ENCODE measurements around the gene TWNK.

The TWNK gene

DNA sequence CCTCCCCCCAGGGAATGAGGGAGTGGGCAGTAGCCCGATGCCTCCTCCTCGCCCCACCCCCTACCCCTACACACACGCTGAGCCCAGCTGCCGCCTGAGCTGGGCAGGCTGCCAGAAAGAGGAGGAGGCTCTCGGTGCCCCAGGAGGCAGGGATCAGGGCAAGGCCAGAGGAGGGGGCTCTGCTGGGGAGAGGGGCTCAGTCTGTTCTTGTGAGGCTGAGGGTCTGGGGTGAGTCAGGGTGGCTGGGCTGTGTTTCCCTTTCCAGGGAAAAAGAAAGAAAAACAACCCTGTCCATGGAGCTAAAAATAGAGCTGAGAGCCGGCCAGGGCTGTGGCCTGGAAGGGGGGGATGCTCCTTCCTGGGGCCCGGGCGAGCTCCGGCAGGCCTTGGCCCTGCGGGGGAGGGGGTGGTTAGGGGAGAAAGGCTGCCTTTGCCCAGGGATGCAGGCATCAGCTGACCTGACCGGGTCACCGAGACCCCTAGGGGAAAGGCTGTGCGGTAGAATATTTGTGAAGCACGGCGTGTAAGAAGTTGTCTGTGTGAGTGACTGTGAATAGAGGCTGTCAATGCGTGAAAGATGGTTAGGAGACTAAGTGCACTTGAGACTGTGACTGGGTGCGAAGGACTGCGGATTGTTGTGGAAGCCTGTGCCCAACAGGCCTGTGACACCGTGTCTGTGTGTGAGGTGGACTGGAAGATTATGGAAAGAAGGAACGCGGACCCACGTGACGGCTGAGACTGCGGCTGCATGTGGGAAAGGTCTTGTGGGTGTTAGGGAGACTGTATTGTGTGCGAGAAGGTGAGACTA lies 11.0 kb downstream of the TWNK start:
- Mint-ChIP-seq H3K9me3 (no peaks in the 10 kb centered on the region), H3K27ac (peak overlapping the region; percentile 76), H3K36me3 (peaks cover 12% of the 10 kb centered on the region), H3K4me1 (peaks cover 29% of the 10 kb centered on the region), H3K4me3 (peak overlapping the region; percentile 80), H3K27me3 (no peaks in the 10 kb centered on the region)
- peak; percentile 56 for ATAC-seq

DNA sequence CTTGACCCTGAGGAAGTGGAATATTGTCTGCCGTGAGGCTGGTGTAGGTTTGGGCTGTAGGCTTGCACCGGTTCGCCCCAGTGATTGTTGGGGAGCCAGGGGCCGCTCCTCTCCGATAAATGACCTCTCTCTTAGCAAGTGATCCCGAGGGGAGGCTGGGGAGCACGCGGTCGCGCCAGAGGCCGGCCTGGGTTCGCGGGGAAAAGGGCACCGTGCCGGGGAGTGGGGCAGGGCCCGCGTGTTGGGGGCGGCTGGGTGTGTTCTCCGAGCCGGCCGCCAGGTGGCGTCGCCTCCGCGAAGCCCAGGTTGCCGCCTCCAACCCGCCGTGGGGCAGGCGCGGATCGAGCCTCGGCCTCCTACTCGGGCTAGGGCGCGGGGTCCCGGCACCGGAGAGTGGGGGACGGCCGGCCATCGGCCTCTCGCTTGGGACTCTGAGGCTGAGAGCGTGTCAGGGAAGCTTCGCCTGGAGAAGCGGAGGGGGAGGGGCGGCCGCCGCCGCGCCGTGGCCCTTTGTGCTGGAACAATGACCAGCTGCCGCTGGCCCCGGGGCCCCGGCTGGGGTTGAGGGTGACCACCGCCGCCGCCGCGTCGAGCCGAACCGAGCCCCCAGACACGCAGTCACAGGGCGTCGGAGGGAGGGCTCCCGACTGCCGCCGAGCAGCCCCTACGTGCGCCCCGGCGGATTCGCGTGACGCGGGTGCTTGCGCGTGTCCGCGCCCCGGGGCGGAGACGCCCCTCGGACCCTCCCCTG lies 11.8 kb downstream of the TWNK start:
- Mint-ChIP-seq H3K9me3 (no peaks in the 10 kb centered on the region), H3K27me3 (no peaks in the 10 kb centered on the region), H3K36me3 (peaks cover 7% of the 10 kb centered on the region), H3K27ac (peak overlapping the region; percentile 76), H3K4me3 (peak overlapping the region; percentile 80), H3K4me1 (peaks cover 29% of the 10 kb centered on the region)
- peak; percentile 77 for ATAC-seq

DNA sequence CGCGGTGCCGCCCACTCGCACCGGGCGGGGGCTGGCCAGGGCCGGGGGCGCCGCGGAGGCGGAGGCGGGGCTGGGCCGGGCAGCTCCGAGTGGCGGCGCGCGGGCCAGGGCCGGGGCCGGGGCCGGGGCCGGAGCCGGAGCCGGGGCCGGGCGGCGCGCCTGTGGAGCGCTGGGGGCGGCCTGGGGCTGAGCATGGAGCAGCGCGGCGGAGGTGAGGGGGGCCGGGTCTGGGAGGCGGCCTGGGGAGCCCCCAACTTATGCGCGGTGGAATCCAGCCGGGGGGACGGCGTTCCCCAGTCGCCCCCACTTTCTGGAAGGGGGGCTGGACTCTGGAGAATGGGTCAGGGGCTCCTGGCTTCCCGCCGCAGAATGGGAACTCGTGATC lies 12.4 kb downstream of the TWNK start, which contains the start of gene LZTS2:
Gene LZTS2 (plus strand): TSS at position 67 of the 385 bp plus-strand sequence. CDS start 2,731 bp downstream, outside the sequence.
- Mint-ChIP-seq H3K4me1 (peaks cover 29% of the 10 kb centered on the region), H3K9me3 (no peaks in the 10 kb centered on the region), H3K36me3 (peaks cover 1% of the 10 kb centered on the region), H3K27ac (peak within 1 kb of the TSS; percentile 76), H3K4me3 (peak within 1 kb of the TSS; percentile 80), H3K27me3 (no peaks in the 10 kb centered on the region)
- no peak for ATAC-seq

- Mint-ChIP-seq H3K9me3 (no peaks in the 10 kb centered on the region), H3K27me3 (no peaks in the 10 kb centered on the region), H3K4me1 (peaks cover 29% of the 10 kb centered on the region), H3K27ac (peak overlapping the region; percentile 33), H3K4me3 (peak overlapping the region; percentile 69), H3K36me3 (no peaks in the 10 kb centered on the region)
- no peak for ATAC-seq
Observed at GRCh38 chr10:101000127-101000914, 13.0 kb downstream of the TWNK start.

GRCh38 chr10:101000915-101001658 lies 13.7 kb downstream of the TWNK start:
- no peaks in the 10 kb centered on the region for H3K9me3 Mint-ChIP-seq
- peak overlapping the region; percentile 33 for H3K27ac Mint-ChIP-seq
- ATAC-seq, result no peak
- no peaks in the 10 kb centered on the region for H3K27me3 Mint-ChIP-seq
- no peaks in the 10 kb centered on the region for H3K36me3 Mint-ChIP-seq
- peak overlapping the region; percentile 69 for H3K4me3 Mint-ChIP-seq
- H3K4me1 Mint-ChIP-seq, result peaks cover 29% of the 10 kb centered on the region

GRCh38 chr10:101001659-101002035 lies 14.3 kb downstream of the TWNK start:
- H3K36me3 Mint-ChIP-seq, result no peaks in the 10 kb centered on the region
- ATAC-seq, result no peak
- H3K27ac Mint-ChIP-seq, result peak overlapping the region; percentile 33
- peaks cover 23% of the 10 kb centered on the region for H3K4me1 Mint-ChIP-seq
- no peaks in the 10 kb centered on the region for H3K9me3 Mint-ChIP-seq
- no peaks in the 10 kb centered on the region for H3K27me3 Mint-ChIP-seq
- no peak overlapping the region for H3K4me3 Mint-ChIP-seq

DNA sequence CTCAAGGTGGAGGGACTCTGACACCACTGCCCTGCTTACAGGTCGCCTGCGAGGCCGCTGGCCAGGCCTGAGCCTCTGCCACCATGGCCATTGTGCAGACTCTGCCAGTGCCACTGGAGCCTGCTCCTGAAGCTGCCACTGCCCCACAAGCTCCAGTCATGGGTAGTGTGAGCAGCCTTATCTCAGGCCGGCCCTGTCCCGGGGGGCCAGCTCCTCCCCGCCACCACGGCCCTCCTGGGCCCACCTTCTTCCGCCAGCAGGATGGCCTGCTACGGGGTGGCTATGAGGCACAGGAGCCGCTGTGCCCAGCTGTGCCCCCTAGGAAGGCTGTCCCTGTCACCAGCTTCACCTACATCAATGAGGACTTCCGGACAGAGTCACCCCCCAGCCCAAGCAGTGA lies 15.1 kb downstream of the TWNK start:
- H3K4me3 Mint-ChIP-seq, result no peak overlapping the region
- no peak overlapping the region for H3K27ac Mint-ChIP-seq
- H3K36me3 Mint-ChIP-seq, result no peaks in the 10 kb centered on the region
- no peaks in the 10 kb centered on the region for H3K27me3 Mint-ChIP-seq
- ATAC-seq, result no peak
- H3K4me1 Mint-ChIP-seq, result peaks cover 22% of the 10 kb centered on the region
- H3K9me3 Mint-ChIP-seq, result no peaks in the 10 kb centered on the region

DNA sequence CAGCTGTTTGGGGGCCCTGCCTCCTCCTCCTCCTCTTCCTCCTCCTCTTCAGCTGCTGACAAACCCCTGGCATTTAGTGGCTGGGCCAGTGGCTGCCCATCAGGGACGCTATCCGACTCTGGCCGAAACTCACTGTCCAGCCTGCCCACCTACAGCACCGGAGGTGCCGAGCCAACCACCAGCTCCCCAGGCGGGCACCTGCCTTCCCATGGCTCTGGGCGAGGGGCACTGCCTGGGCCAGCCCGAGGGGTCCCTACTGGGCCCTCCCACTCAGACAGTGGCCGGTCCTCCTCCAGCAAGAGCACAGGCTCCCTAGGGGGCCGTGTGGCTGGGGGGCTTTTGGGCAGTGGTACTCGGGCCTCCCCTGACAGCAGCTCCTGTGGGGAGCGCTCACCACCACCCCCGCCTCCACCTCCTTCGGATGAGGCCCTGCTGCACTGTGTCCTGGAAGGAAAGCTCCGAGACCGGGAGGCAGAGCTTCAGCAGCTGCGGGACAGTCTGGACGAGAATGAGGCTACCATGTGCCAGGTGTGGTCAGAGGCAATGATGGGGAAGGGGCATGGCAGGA lies 16.4 kb downstream of the TWNK start:
- no peak overlapping the region for H3K27ac Mint-ChIP-seq
- no peak for ATAC-seq
- H3K9me3 Mint-ChIP-seq, result no peaks in the 10 kb centered on the region
- H3K27me3 Mint-ChIP-seq, result no peaks in the 10 kb centered on the region
- peaks cover 12% of the 10 kb centered on the region for H3K4me1 Mint-ChIP-seq
- H3K36me3 Mint-ChIP-seq, result no peaks in the 10 kb centered on the region
- H3K4me3 Mint-ChIP-seq, result no peak overlapping the region

DNA sequence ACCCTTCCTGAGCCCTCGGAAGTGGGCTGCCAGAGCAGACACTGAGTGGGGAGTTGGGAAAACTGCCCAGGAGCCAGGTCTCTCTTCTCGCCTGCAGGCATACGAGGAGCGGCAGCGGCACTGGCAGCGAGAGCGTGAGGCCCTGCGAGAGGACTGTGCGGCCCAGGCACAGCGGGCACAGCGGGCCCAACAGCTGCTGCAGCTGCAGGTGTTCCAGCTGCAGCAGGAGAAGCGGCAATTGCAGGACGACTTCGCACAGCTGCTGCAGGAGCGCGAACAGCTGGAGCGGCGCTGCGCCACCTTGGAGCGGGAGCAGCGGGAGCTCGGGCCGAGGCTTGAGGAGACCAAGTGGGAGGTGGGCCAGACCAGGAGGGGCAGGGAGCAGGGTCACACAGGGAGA lies 18.0 kb downstream of the TWNK start:
- no peaks in the 10 kb centered on the region for H3K27me3 Mint-ChIP-seq
- no peak overlapping the region for H3K4me3 Mint-ChIP-seq
- peaks cover 9% of the 10 kb centered on the region for H3K4me1 Mint-ChIP-seq
- H3K27ac Mint-ChIP-seq, result no peak overlapping the region
- H3K9me3 Mint-ChIP-seq, result no peaks in the 10 kb centered on the region
- no peak for ATAC-seq
- H3K36me3 Mint-ChIP-seq, result no peaks in the 10 kb centered on the region

- no peaks in the 10 kb centered on the region for H3K9me3 Mint-ChIP-seq
- ATAC-seq, result no peak
- no peak overlapping the region for H3K27ac Mint-ChIP-seq
- no peaks in the 10 kb centered on the region for H3K27me3 Mint-ChIP-seq
- no peaks in the 10 kb centered on the region for H3K36me3 Mint-ChIP-seq
- H3K4me1 Mint-ChIP-seq, result peaks cover 5% of the 10 kb centered on the region
- no peak overlapping the region for H3K4me3 Mint-ChIP-seq
Observed at GRCh38 chr10:101005869-101006567, 18.7 kb downstream of the TWNK start.

DNA sequence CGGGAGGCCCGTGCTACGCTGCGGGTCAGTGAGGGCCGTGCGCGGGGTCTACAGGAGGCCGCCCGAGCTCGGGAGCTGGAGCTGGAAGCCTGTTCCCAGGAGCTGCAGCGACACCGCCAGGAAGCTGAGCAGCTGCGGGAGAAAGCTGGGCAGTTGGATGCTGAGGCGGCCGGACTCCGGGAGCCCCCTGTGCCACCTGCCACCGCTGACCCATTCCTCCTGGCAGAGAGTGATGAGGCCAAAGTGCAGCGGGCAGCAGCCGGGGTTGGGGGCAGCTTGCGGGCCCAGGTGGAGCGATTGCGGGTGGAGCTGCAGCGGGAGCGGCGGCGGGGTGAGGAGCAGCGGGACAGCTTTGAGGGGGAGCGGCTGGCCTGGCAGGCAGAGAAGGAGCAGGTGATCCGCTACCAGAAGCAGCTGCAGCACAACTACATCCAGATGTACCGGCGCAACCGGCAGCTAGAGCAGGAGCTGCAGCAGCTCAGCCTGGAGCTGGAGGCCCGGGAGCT lies 19.3 kb downstream of the TWNK start:
- H3K36me3 Mint-ChIP-seq, result no peaks in the 10 kb centered on the region
- H3K27ac Mint-ChIP-seq, result no peak overlapping the region
- no peak overlapping the region for H3K4me3 Mint-ChIP-seq
- H3K9me3 Mint-ChIP-seq, result no peaks in the 10 kb centered on the region
- no peaks in the 10 kb centered on the region for H3K27me3 Mint-ChIP-seq
- no peak for ATAC-seq
- H3K4me1 Mint-ChIP-seq, result no peaks in the 10 kb centered on the region

DNA sequence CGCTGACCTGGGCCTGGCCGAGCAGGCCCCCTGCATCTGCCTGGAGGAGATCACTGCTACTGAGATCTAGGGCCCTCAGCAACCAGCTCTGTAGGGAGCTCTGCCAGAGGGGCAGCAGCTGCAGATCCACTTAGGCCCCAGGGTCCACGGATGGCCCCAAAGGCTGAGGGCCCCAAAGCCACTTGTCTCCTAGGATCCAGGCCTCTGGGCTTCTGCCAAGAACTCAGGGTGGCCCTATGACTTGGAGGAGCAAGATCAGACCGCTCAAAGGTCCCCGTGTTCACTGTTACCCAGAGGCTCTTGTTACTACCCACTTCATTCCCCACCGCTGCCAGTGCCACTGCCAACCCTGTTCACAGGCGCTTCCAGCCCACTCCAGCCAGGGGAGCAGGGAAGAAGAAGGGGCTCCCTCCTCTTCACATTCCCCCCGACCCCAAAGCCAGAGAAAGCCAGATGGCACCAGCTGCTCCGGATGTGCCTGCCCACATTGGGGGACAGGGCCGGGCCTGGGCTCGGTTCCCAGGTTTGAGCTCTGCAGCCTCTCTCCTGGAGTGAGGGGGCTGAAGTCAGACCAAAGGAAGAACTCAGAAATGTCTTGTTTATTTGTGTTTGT lies 19.9 kb downstream of the TWNK start:
- no peaks in the 10 kb centered on the region for H3K9me3 Mint-ChIP-seq
- no peak overlapping the region for H3K4me3 Mint-ChIP-seq
- no peak overlapping the region for H3K27ac Mint-ChIP-seq
- H3K27me3 Mint-ChIP-seq, result no peaks in the 10 kb centered on the region
- no peaks in the 10 kb centered on the region for H3K36me3 Mint-ChIP-seq
- no peak for ATAC-seq
- no peaks in the 10 kb centered on the region for H3K4me1 Mint-ChIP-seq

DNA sequence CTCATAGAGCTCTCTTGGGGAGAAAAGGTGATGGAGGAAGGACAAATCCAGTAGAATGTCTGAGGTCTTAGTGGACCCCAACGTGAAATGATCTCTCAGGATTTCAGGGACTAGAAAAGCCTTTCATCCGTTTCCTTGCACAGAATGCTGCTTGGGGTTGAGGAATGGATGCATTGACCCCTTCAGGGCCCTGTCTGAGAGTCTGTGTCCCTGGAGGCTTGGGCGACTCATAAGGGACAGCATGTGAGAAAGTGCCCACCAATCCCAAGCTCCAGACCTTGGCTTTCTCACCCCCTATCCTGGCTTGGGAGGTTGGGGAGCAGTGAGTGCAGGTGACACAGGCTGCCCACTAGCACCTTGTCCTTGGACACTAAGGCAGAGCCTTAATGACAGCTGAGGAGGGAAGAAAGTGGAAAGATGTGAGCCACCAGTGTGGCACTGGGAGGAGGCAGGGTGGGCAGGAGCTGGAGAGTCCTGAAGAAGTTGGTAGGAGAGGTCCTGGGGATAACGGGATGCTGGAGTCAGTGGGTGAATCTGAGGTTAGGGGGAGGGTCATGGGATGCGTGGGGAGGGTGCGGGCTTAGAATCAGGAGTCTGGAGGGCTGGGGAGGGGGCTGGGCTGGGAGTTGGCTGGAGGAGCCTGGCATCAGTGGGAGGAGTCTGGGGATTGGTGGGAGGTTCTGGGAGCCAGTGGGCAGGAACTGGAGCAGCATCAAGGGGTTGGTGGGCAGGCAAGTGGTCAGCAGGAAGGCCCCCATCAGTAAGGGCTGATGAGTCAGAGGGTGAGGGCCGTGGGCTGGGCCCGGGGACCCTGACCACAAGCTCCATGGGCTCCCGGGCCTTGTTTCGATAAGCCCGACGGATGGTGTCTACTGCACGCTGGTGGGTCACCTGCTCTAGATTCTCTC lies 20.8 kb downstream of the TWNK start:
- Mint-ChIP-seq H3K27me3 (no peaks in the 10 kb centered on the region), H3K4me3 (no peak overlapping the region), H3K36me3 (no peaks in the 10 kb centered on the region), H3K27ac (no peak overlapping the region), H3K9me3 (no peaks in the 10 kb centered on the region), H3K4me1 (peaks cover 7% of the 10 kb centered on the region)
- no peak for ATAC-seq

Measured in stimulated activated memory B cell treated with anti-CD40 and anti-IgM and Interleukin-4, amounts not matched to agents 10 μg/mL and 1 μg/mL and 100 μg/mL, for 72 hours (primary cell).